Parathyroid adenoma (tissue), 2 donors: ENCODE measurements around the gene RASSF1.

Experiments
- H2AFZ ChIP-seq: fragments of 300-600 bp; sonication (generic); one replicate; pipeline ENCODE4 v1.7.0; 2017; ENCODE audit warnings: antibody characterized with exemption, mild to moderate bottlenecking
- H3K27ac ChIP-seq: fragments of 300-600 bp; sonication (generic); one replicate; pipeline ENCODE4 v1.7.0; 2017
- H3K27me3 ChIP-seq: fragments of 300-600 bp; sonication (generic); one replicate; pipeline ENCODE4 v1.7.0; 2017; ENCODE audit warnings: low read length; ENCODE audit not compliant: control insufficient read depth, insufficient read depth
- H3K36me3 ChIP-seq: fragments of 300-600 bp; sonication (generic); one replicate; pipeline ENCODE4 v1.7.0; 2017; ENCODE audit warnings: low read length; ENCODE audit not compliant: control insufficient read depth, insufficient read depth
- H3K4me1 ChIP-seq: fragments of 300-600 bp; sonication (generic); one replicate; pipeline ENCODE4 v1.7.0; 2017; ENCODE audit warnings: control low read depth
- H3K4me2 ChIP-seq: fragments of 300-600 bp; sonication (generic); one replicate; pipeline ENCODE4 v1.7.0; 2017; ENCODE audit warnings: low read length
- H3K4me3 ChIP-seq: fragments of 300-600 bp; sonication (generic); one replicate; pipeline ENCODE4 v1.7.0; 2017; ENCODE audit warnings: low read depth, low read length
- H3K79me2 ChIP-seq: fragments of 300-600 bp; sonication (generic); one replicate; pipeline ENCODE4 v1.7.0; 2017; ENCODE audit warnings: control low read depth
- H3K9ac ChIP-seq: fragments of 300-600 bp; sonication (generic); one replicate; pipeline ENCODE4 v1.7.0; 2017; ENCODE audit warnings: mild to moderate bottlenecking
- H3K9me3 ChIP-seq: fragments of 300-600 bp; sonication (generic); one replicate; pipeline ENCODE4 v1.7.0; 2017; ENCODE audit warnings: low read length; ENCODE audit not compliant: control insufficient read depth
- TF ChIP-seq, protein P1 (sequence below): fragments of 300-600 bp; sonication (generic); IDR thresholded peaks from one replicate; pipeline ENCODE4 v1.7.0; 2017; ENCODE audit warnings: antibody characterized with exemption, mild to moderate bottlenecking
- donor health status: primary hyperparathyroidism.

Gene RASSF1

DNA sequence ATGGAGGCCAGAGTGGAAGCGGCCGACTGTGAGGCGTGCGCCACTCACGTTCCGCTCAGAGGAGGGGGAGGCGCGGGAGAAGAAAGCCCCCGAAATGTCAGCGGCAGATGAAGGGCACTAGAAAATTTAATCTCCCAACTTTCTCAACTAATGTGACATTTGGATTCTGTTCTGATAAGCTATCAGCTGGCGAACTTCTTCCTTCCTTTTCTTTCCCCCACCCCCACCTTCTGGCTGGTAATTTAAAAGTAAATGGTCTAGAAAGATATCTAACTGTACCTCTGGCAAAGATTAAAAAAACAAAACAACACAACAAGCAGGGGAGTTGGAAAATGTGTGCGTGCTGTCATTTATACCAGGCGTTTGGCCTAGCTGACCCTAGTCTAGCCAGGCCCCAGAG lies 45.1 kb upstream of the RASSF1 start:
- no peak overlapping the region for H3K4me2 ChIP-seq
- H3K9ac ChIP-seq, result no peak overlapping the region
- TF ChIP-seq, protein P1, sequence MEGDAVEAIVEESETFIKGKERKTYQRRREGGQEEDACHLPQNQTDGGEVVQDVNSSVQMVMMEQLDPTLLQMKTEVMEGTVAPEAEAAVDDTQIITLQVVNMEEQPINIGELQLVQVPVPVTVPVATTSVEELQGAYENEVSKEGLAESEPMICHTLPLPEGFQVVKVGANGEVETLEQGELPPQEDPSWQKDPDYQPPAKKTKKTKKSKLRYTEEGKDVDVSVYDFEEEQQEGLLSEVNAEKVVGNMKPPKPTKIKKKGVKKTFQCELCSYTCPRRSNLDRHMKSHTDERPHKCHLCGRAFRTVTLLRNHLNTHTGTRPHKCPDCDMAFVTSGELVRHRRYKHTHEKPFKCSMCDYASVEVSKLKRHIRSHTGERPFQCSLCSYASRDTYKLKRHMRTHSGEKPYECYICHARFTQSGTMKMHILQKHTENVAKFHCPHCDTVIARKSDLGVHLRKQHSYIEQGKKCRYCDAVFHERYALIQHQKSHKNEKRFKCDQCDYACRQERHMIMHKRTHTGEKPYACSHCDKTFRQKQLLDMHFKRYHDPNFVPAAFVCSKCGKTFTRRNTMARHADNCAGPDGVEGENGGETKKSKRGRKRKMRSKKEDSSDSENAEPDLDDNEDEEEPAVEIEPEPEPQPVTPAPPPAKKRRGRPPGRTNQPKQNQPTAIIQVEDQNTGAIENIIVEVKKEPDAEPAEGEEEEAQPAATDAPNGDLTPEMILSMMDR, result no peak
- H3K79me2 ChIP-seq, result no peaks in the 10 kb centered on the region
- H3K27me3 ChIP-seq, result no peaks in the 10 kb centered on the region
- H3K36me3 ChIP-seq, result no peaks in the 10 kb centered on the region
- no peak overlapping the region for H2AFZ ChIP-seq
- peaks cover under 1% of the 10 kb centered on the region for H3K4me1 ChIP-seq
- no peak overlapping the region for H3K4me3 ChIP-seq
- no peaks in the 10 kb centered on the region for H3K9me3 ChIP-seq
- H3K27ac ChIP-seq, result no peak overlapping the region

DNA sequence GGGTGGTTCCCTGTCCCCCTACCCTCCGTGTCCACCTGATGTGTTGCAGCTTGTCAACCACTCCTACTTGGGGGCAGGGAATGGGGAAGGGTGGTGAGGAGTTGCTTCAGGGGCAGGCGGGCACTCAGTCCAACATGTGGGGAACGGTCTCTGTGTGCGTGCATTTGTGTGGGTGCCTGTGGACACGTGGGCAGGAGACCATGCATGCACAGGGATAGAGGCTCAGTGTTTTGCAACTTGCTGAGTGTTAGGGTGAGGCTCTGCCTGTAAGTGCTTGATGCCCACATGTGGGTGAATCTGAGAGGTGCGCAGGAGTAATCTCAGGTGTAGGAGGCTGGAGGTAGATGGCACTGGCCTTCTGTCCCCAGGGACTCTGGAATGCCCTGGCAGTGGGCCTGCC lies 43.1 kb upstream of the RASSF1 start:
- Histone ChIP-seq H3K27me3 (no peaks in the 10 kb centered on the region), H3K36me3 (no peaks in the 10 kb centered on the region), H3K9me3 (no peaks in the 10 kb centered on the region), H3K9ac (no peak overlapping the region), H3K27ac (no peak overlapping the region), H3K79me2 (no peaks in the 10 kb centered on the region), H2AFZ (no peak overlapping the region), H3K4me3 (no peak overlapping the region), H3K4me2 (no peak overlapping the region), H3K4me1 (no peaks in the 10 kb centered on the region)
- TF ChIP-seq, protein P1, result no peak

DNA sequence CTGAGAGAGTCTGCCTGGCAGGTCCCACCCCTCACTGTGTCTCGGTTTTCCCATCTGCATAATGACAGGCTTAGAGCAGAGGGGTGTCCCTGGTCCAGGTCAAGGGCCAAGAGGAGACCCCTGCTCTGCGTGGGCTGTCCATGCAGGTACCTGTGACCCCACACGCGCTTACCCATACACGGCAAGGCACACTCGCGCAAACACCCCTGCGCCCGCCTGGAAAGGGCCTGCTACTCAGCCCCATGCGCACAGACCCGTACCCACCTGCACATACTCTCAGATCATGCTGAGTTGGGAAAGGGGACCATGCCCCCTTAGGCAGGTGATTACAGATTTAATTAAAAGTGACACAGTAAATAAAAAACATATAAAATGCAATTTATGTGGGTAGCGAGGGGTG lies 42.1 kb upstream of the RASSF1 start:
- no peaks in the 10 kb centered on the region for H3K4me1 ChIP-seq
- H3K4me2 ChIP-seq, result no peak overlapping the region
- no peaks in the 10 kb centered on the region for H3K79me2 ChIP-seq
- no peak overlapping the region for H3K4me3 ChIP-seq
- no peak overlapping the region for H3K9ac ChIP-seq
- H3K36me3 ChIP-seq, result no peaks in the 10 kb centered on the region
- H3K27ac ChIP-seq, result no peak overlapping the region
- H3K27me3 ChIP-seq, result no peaks in the 10 kb centered on the region
- TF ChIP-seq, protein P1, result no peak
- H2AFZ ChIP-seq, result no peak overlapping the region
- H3K9me3 ChIP-seq, result no peaks in the 10 kb centered on the region

DNA sequence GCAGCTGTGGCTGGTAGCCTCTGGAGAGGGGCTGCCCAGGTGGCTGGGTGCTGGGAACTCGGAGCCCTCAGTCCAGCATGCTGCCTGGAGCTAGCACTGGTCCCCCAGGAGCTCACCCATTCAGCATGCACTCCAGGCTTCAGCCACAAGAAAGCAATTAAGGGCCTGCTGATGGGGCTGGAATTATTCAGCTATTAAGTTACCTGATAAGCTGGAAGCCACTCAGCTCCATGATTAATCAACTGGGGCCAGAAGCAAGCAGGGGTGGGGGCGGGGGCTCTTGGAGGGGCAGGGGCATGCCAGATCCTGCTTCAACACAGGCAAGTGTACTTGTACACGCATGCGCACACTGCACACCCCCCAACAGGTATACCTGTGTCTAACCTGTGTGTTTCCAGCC lies 40.7 kb upstream of the RASSF1 start:
- H3K27ac ChIP-seq, result no peak overlapping the region
- TF ChIP-seq, protein P1, result no peak
- no peaks in the 10 kb centered on the region for H3K36me3 ChIP-seq

DNA sequence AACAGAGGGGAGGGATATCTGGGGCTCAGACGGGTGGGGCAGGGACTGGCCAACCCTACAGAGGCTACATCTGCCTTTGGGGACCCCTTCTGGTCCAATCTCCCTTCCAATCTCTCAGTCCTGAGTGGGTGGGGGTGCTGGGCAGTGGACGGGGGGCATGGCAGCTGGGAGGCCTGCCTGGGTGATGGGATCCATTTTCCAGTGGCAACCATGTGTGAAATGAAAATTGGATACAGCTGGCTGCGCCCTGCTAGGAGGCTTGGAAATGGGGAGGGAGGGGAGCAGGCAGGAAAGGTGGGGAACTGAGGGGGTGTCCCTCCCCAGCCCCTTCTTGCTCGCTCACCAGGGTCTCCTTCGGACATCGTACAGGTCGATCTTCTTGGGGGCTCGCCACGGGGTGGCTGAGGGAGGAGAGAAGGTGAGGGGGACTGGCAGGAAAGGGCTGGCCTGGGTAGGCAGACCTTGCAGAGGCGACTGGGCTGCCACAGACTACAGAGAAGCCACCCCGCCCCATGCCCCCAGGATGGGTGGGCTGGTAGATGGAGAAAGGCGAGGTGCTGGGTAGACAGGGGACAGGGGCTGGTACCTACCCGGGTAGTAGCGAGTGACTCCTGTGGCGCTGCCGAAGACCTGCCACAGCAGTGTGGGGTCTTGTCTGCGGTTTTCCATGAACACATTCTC lies 39.9 kb upstream of the RASSF1 start:
- no peak overlapping the region for H3K27ac ChIP-seq
- TF ChIP-seq, protein P1, result no peak
- no peaks in the 10 kb centered on the region for H3K9me3 ChIP-seq
- H3K27me3 ChIP-seq, result no peaks in the 10 kb centered on the region
- no peak overlapping the region for H3K4me2 ChIP-seq
- H3K36me3 ChIP-seq, result no peaks in the 10 kb centered on the region
- H2AFZ ChIP-seq, result no peak overlapping the region
- no peaks in the 10 kb centered on the region for H3K4me1 ChIP-seq
- H3K9ac ChIP-seq, result no peak overlapping the region
- no peaks in the 10 kb centered on the region for H3K79me2 ChIP-seq
- no peak overlapping the region for H3K4me3 ChIP-seq

More for the DNA sequence above, 40.7 kb upstream of the RASSF1 start:
- Histone ChIP-seq H3K9me3 (no peaks in the 10 kb centered on the region), H3K79me2 (no peaks in the 10 kb centered on the region), H3K9ac (no peak overlapping the region), H3K4me3 (no peak overlapping the region), H3K4me2 (no peak overlapping the region), H3K4me1 (no peaks in the 10 kb centered on the region), H2AFZ (no peak overlapping the region), H3K27me3 (no peaks in the 10 kb centered on the region)
